ENCODE measurements around the gene IER5L. TPM values are rescaled to one million over a fixed set of nuclear protein-coding genes. Genes with fewer than 3 reads are reported as not detected.
"Not testable (repeated sequence)": the region's sequence is repeated elsewhere in the genome, so short reads cannot be mapped to it uniquely, and the experiment has no call there.

The IER5L gene
- polyA plus RNA-seq, 1 donor, result 11.6 TPM

- no peak for DNase-seq
- Histone ChIP-seq H3K27ac (ENCODE audit: low read length) (no peak overlapping the region), H3K4me1 (ENCODE audit: control insufficient read depth, insufficient read depth, low read length) (peaks cover 27% of the 10 kb centered on the region), H3K27me3 (ENCODE audit: control insufficient read depth, insufficient read depth, low read length) (no peaks in the 10 kb centered on the region), H3K4me3 (ENCODE audit: low read length) (no peak overlapping the region), H3K36me3 (ENCODE audit: control insufficient read depth, insufficient read depth, low read length) (no peaks in the 10 kb centered on the region), H3K9me3 (ENCODE audit: control insufficient read depth, low read depth, low read length) (no peaks in the 10 kb centered on the region)
- WGBS (ENCODE audit: insufficient coverage, low lambda C conversion rate), result no CpG with 5 or more reads among the region's 10 CpGs
Observed at GRCh38 chr9:129163753-129164152, 14.3 kb downstream of the IER5L start.

DNA sequence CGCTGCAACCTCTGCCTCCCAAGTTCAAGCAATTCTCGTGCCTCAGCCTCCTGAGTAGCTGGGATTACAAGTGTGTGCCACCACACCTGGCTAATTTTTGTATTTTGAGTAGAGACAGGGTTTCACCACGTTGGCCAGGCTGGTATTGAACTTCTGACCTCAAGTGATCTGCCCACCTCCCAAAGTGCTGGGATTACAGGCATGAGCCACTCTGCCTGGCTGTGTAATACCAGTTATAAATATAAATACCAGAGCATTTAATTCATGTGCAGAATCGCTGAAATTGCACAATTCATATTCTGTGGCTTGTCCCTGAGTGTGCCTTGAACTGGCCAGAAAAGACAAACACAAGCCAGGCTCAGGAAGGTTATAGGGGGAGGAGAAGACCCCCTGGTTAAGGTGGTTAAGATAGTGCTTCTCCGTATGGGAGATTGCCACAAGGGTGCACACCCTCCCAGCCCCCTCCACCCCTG, 14.8 kb downstream of the IER5L start:
- H3K27me3 ChIP-seq (ENCODE audit: control insufficient read depth, insufficient read depth, low read length); H3K36me3 ChIP-seq (ENCODE audit: control insufficient read depth, insufficient read depth, low read length); H3K27ac ChIP-seq (ENCODE audit: low read length); H3K9me3 ChIP-seq (ENCODE audit: control insufficient read depth, low read depth, low read length); H3K4me3 ChIP-seq (ENCODE audit: low read length); DNase-seq: not testable (repeated sequence)
- no CpG with 5 or more reads among the region's 5 CpGs for WGBS (ENCODE audit: insufficient coverage, low lambda C conversion rate)
- H3K4me1 ChIP-seq (ENCODE audit: control insufficient read depth, insufficient read depth, low read length), result peaks cover 23% of the 10 kb centered on the region

DNA sequence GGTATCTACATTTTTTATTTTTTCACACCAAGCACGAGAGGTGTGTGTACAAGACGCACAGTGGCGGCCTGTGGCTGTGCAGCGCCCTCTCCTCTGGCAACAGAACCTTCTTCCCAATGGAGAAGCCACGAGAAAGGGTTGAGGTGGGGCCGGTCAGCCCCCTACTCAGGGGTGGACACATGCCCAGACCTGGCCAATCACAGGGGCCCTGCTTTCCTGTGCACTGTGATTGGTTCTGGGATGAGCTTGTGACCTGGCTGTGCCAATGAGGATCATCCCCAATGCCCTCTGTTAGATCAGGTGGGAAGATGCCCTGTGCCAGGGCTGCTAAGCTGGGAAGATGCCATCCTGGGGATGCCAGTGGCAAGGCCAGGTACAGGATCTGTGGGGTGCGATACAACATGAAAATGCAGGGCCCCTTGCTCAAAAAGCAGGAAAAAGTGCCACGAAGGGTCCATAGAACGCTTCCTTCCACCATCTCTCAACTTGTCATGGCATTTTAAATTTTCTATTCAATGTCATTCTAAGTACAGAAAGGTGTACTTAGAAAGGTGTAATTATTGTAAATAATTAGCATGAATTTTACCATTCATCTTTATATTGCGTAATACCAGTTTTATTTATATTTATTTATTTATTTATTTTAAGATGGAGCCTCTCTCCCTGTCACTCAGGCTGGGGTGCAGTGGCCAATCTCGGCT, 15.4 kb downstream of the IER5L start:
- Histone ChIP-seq H3K9me3 (ENCODE audit: control insufficient read depth, low read depth, low read length) (no peaks in the 10 kb centered on the region), H3K36me3 (ENCODE audit: control insufficient read depth, insufficient read depth, low read length) (no peaks in the 10 kb centered on the region), H3K27me3 (ENCODE audit: control insufficient read depth, insufficient read depth, low read length) (no peaks in the 10 kb centered on the region), H3K4me1 (ENCODE audit: control insufficient read depth, insufficient read depth, low read length) (peaks cover 17% of the 10 kb centered on the region), H3K4me3 (ENCODE audit: low read length) (no peak overlapping the region), H3K27ac (ENCODE audit: low read length) (no peak overlapping the region)
- no peak for DNase-seq
- no CpG with 5 or more reads among the region's 11 CpGs for WGBS (ENCODE audit: insufficient coverage, low lambda C conversion rate)

- no peaks in the 10 kb centered on the region for H3K36me3 ChIP-seq (ENCODE audit: control insufficient read depth, insufficient read depth, low read length)
- no peaks in the 10 kb centered on the region for H3K9me3 ChIP-seq (ENCODE audit: control insufficient read depth, low read depth, low read length)
- H3K4me3 ChIP-seq (ENCODE audit: low read length), result no peak overlapping the region
- DNase-seq, result no peak
- H3K27ac ChIP-seq (ENCODE audit: low read length), result no peak overlapping the region
- H3K4me1 ChIP-seq (ENCODE audit: control insufficient read depth, insufficient read depth, low read length), result peaks cover 7% of the 10 kb centered on the region
- no peaks in the 10 kb centered on the region for H3K27me3 ChIP-seq (ENCODE audit: control insufficient read depth, insufficient read depth, low read length)
- no CpG with 5 or more reads among the region's 9 CpGs for WGBS (ENCODE audit: insufficient coverage, low lambda C conversion rate)
Observed at GRCh38 chr9:129161534-129161837, 16.6 kb downstream of the IER5L start.

- Histone ChIP-seq H3K4me1 (ENCODE audit: control insufficient read depth, insufficient read depth, low read length) (peaks cover 2% of the 10 kb centered on the region), H3K4me3 (ENCODE audit: low read length) (no peak overlapping the region), H3K27me3 (ENCODE audit: control insufficient read depth, insufficient read depth, low read length) (no peaks in the 10 kb centered on the region), H3K27ac (ENCODE audit: low read length) (no peak overlapping the region), H3K36me3 (ENCODE audit: control insufficient read depth, insufficient read depth, low read length) (no peaks in the 10 kb centered on the region), H3K9me3 (ENCODE audit: control insufficient read depth, low read depth, low read length) (no peaks in the 10 kb centered on the region)
- WGBS (ENCODE audit: insufficient coverage, low lambda C conversion rate), result 83% methylated on average over 1 of the region's 10 CpGs
- no peak for DNase-seq
Observed at GRCh38 chr9:129160712-129161533, 17.1 kb downstream of the IER5L start.

GRCh38 chr9:129156163-129156562, 21.9 kb downstream of the IER5L start:
- Histone ChIP-seq H3K36me3 (ENCODE audit: control insufficient read depth, insufficient read depth, low read length) (peaks cover 18% of the 10 kb centered on the region), H3K27ac (ENCODE audit: low read length) (no peak overlapping the region), H3K4me3 (ENCODE audit: low read length) (no peak overlapping the region), H3K4me1 (ENCODE audit: control insufficient read depth, insufficient read depth, low read length) (no peaks in the 10 kb centered on the region), H3K27me3 (ENCODE audit: control insufficient read depth, insufficient read depth, low read length) (no peaks in the 10 kb centered on the region), H3K9me3 (ENCODE audit: control insufficient read depth, low read depth, low read length) (no peaks in the 10 kb centered on the region)
- no CpG with 5 or more reads among the region's 10 CpGs for WGBS (ENCODE audit: insufficient coverage, low lambda C conversion rate)
- no peak for DNase-seq

GRCh38 chr9:129154866-129155477, 23.1 kb downstream of the IER5L start:
- no peaks in the 10 kb centered on the region for H3K4me1 ChIP-seq (ENCODE audit: control insufficient read depth, insufficient read depth, low read length)
- H3K36me3 ChIP-seq (ENCODE audit: control insufficient read depth, insufficient read depth, low read length), result peaks cover 24% of the 10 kb centered on the region
- DNase-seq, result no peak
- WGBS (ENCODE audit: insufficient coverage, low lambda C conversion rate), result no CpG with 5 or more reads among the region's 16 CpGs
- no peaks in the 10 kb centered on the region for H3K27me3 ChIP-seq (ENCODE audit: control insufficient read depth, insufficient read depth, low read length)
- H3K27ac ChIP-seq (ENCODE audit: low read length), result no peak overlapping the region
- no peak overlapping the region for H3K4me3 ChIP-seq (ENCODE audit: low read length)
- no peaks in the 10 kb centered on the region for H3K9me3 ChIP-seq (ENCODE audit: control insufficient read depth, low read depth, low read length)

- no peak overlapping the region for H3K4me3 ChIP-seq (ENCODE audit: low read length)
- peaks cover 49% of the 10 kb centered on the region for H3K36me3 ChIP-seq (ENCODE audit: control insufficient read depth, insufficient read depth, low read length)
- no peaks in the 10 kb centered on the region for H3K27me3 ChIP-seq (ENCODE audit: control insufficient read depth, insufficient read depth, low read length)
- no peak for DNase-seq
- WGBS (ENCODE audit: insufficient coverage, low lambda C conversion rate), result no CpG with 5 or more reads among the region's 15 CpGs
- H3K9me3 ChIP-seq (ENCODE audit: control insufficient read depth, low read depth, low read length), result no peaks in the 10 kb centered on the region
- H3K4me1 ChIP-seq (ENCODE audit: control insufficient read depth, insufficient read depth, low read length), result peaks cover 3% of the 10 kb centered on the region
- H3K27ac ChIP-seq (ENCODE audit: low read length), result no peak overlapping the region
Observed at GRCh38 chr9:129151469-129151868, 26.6 kb downstream of the IER5L start.

GRCh38 chr9:129150672-129151211, 27.3 kb downstream of the IER5L start:
- no peaks in the 10 kb centered on the region for H3K27me3 ChIP-seq (ENCODE audit: control insufficient read depth, insufficient read depth, low read length)
- no peaks in the 10 kb centered on the region for H3K9me3 ChIP-seq (ENCODE audit: control insufficient read depth, low read depth, low read length)
- DNase-seq, result no peak
- H3K27ac ChIP-seq (ENCODE audit: low read length), result no peak overlapping the region
- H3K36me3 ChIP-seq (ENCODE audit: control insufficient read depth, insufficient read depth, low read length), result peaks cover 51% of the 10 kb centered on the region
- WGBS (ENCODE audit: insufficient coverage, low lambda C conversion rate), result no CpG with 5 or more reads among the region's 18 CpGs
- H3K4me3 ChIP-seq (ENCODE audit: low read length), result no peak overlapping the region
- H3K4me1 ChIP-seq (ENCODE audit: control insufficient read depth, insufficient read depth, low read length), result peaks cover 10% of the 10 kb centered on the region

GRCh38 chr9:129150122-129150521, 27.9 kb downstream of the IER5L start:
- Histone ChIP-seq H3K9me3 (ENCODE audit: control insufficient read depth, low read depth, low read length) (no peaks in the 10 kb centered on the region), H3K27me3 (ENCODE audit: control insufficient read depth, insufficient read depth, low read length) (no peaks in the 10 kb centered on the region), H3K4me1 (ENCODE audit: control insufficient read depth, insufficient read depth, low read length) (peaks cover 16% of the 10 kb centered on the region), H3K27ac (ENCODE audit: low read length) (no peak overlapping the region), H3K4me3 (ENCODE audit: low read length) (no peak overlapping the region), H3K36me3 (ENCODE audit: control insufficient read depth, insufficient read depth, low read length) (peaks cover 50% of the 10 kb centered on the region)
- no CpG with 5 or more reads among the region's 10 CpGs for WGBS (ENCODE audit: insufficient coverage, low lambda C conversion rate)
- DNase-seq, result no peak
